22Rv1 (cell line): ENCODE measurements around the gene RD3L.

ENCODE experiments used
- ZFX ChIP-seq: fragments of 450-650 bp; IDR thresholded peaks from 2 replicates; pipeline ENCODE4 v1.6.1; 2017; ENCODE audit warnings: antibody characterized with exemption, borderline replicate concordance
- TF ChIP-seq, protein P1 (sequence below): fragments of 450-650 bp; IDR thresholded peaks from 2 replicates; pipeline ENCODE4 v1.5.1; 2017; ENCODE audit warnings: mild to moderate bottlenecking

DNA sequence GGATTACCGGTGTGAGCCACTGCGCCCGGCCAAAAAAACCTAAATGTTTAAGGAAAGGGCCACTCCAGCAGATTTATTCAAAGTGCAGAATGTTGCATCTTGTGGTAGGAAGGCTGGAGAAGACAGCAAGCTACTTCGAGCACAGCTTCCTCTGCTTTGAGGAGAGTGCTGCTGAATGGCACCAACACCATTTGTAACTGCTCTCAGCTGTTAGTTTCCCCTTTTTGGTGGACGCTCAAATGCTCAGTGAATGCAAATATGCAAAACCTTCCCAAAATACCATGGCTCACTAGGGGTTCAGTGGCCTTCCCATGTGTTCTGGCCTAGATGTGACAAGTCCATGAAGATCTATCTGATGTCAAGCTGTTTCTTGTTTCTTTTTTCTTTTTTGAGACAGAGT, 17.0 kb downstream of the RD3L start:
- TF ChIP-seq, protein P1, sequence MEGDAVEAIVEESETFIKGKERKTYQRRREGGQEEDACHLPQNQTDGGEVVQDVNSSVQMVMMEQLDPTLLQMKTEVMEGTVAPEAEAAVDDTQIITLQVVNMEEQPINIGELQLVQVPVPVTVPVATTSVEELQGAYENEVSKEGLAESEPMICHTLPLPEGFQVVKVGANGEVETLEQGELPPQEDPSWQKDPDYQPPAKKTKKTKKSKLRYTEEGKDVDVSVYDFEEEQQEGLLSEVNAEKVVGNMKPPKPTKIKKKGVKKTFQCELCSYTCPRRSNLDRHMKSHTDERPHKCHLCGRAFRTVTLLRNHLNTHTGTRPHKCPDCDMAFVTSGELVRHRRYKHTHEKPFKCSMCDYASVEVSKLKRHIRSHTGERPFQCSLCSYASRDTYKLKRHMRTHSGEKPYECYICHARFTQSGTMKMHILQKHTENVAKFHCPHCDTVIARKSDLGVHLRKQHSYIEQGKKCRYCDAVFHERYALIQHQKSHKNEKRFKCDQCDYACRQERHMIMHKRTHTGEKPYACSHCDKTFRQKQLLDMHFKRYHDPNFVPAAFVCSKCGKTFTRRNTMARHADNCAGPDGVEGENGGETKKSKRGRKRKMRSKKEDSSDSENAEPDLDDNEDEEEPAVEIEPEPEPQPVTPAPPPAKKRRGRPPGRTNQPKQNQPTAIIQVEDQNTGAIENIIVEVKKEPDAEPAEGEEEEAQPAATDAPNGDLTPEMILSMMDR: no peak
- TF ChIP-seq ZFX: no peak
